Neural cell (in vitro differentiated cells): ENCODE measurements around the gene PNISR.

Experiments
- EP300 ChIP-seq: fragments of 450-650 bp; conservative IDR thresholded peaks from 2 replicates; pipeline ENCODE4 v1.6.1; 2014; ENCODE audit warnings: antibody characterized with exemption, mild to moderate bottlenecking, moderate library complexity; ENCODE audit not compliant: poor library complexity, severe bottlenecking
- EZH2 ChIP-seq: fragments of 200-600, 300-800 bp; shearing (Covaris generic), sonication (generic); IDR thresholded peaks from 2 replicates; pipeline ENCODE4 v1.6.1; 2014; ENCODE audit warnings: antibody characterized with exemption, low read length, borderline replicate concordance, mild to moderate bottlenecking; ENCODE audit not compliant: insufficient read depth, poor library complexity, severe bottlenecking
- MXI1 ChIP-seq: fragments of 450-650 bp; conservative IDR thresholded peaks from 2 replicates; pipeline ENCODE4 v1.6.1; 2014; ENCODE audit warnings: antibody characterized with exemption, mild to moderate bottlenecking; ENCODE audit not compliant: poor library complexity, severe bottlenecking
- POLR2AphosphoS5 ChIP-seq: IDR thresholded peaks from 2 replicates; pipeline ENCODE4 v1.6.1; 2012
- RAD21 ChIP-seq: fragments of 450-650 bp; conservative IDR thresholded peaks from 2 replicates; pipeline ENCODE4 v1.6.1; 2014; ENCODE audit warnings: antibody characterized with exemption, mild to moderate bottlenecking, moderate library complexity
- TAF1 ChIP-seq: IDR thresholded peaks from 2 replicates; pipeline ENCODE4 v1.6.1; 2012; ENCODE audit warnings: low read depth
- TF ChIP-seq, protein P1 (sequence below): fragments of 450-650 bp; IDR thresholded peaks from 2 replicates; pipeline ENCODE4 v1.5.1; 2014; ENCODE audit warnings: antibody characterized with exemption, mild to moderate bottlenecking, moderate library complexity; ENCODE audit not compliant: poor library complexity, severe bottlenecking
- TF ChIP-seq, protein P2 (sequence below): IDR thresholded peaks from 2 replicates; pipeline ENCODE4 v1.6.1; 2012; ENCODE audit warnings: borderline replicate concordance

DNA sequence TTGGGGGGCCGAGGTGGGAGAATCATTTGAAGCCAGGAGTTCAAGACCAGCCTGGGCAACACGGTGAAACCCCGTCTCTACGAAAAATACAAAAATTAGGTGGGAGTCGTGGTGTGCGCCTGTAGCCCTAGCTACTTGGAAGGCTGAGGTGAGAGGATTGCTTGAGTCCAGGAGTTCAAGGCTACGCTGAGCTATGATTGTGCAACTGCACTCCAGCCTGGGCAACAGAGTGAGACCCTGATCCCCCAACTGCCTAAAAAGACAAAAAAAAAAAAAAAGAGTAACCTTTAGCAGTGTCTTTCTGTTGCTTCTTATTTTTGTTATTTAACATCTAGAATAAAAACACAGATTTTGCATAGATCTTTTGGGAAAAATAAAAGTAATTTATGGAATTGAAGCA lies 18.0 kb downstream of the PNISR start:
- TF ChIP-seq RAD21 (no peak), EP300 (no peak), MXI1 (no peak), TAF1 (no peak), POLR2AphosphoS5 (no peak), EZH2 (no peak)
- TF ChIP-seq, protein P1, sequence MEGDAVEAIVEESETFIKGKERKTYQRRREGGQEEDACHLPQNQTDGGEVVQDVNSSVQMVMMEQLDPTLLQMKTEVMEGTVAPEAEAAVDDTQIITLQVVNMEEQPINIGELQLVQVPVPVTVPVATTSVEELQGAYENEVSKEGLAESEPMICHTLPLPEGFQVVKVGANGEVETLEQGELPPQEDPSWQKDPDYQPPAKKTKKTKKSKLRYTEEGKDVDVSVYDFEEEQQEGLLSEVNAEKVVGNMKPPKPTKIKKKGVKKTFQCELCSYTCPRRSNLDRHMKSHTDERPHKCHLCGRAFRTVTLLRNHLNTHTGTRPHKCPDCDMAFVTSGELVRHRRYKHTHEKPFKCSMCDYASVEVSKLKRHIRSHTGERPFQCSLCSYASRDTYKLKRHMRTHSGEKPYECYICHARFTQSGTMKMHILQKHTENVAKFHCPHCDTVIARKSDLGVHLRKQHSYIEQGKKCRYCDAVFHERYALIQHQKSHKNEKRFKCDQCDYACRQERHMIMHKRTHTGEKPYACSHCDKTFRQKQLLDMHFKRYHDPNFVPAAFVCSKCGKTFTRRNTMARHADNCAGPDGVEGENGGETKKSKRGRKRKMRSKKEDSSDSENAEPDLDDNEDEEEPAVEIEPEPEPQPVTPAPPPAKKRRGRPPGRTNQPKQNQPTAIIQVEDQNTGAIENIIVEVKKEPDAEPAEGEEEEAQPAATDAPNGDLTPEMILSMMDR = no peak
- TF ChIP-seq, protein P2, sequence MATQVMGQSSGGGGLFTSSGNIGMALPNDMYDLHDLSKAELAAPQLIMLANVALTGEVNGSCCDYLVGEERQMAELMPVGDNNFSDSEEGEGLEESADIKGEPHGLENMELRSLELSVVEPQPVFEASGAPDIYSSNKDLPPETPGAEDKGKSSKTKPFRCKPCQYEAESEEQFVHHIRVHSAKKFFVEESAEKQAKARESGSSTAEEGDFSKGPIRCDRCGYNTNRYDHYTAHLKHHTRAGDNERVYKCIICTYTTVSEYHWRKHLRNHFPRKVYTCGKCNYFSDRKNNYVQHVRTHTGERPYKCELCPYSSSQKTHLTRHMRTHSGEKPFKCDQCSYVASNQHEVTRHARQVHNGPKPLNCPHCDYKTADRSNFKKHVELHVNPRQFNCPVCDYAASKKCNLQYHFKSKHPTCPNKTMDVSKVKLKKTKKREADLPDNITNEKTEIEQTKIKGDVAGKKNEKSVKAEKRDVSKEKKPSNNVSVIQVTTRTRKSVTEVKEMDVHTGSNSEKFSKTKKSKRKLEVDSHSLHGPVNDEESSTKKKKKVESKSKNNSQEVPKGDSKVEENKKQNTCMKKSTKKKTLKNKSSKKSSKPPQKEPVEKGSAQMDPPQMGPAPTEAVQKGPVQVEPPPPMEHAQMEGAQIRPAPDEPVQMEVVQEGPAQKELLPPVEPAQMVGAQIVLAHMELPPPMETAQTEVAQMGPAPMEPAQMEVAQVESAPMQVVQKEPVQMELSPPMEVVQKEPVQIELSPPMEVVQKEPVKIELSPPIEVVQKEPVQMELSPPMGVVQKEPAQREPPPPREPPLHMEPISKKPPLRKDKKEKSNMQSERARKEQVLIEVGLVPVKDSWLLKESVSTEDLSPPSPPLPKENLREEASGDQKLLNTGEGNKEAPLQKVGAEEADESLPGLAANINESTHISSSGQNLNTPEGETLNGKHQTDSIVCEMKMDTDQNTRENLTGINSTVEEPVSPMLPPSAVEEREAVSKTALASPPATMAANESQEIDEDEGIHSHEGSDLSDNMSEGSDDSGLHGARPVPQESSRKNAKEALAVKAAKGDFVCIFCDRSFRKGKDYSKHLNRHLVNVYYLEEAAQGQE = no peak
